ENCODE data around the gene NFIA.
"Not testable (repeated sequence)": the region's sequence is repeated elsewhere in the genome, so short reads cannot be mapped to it uniquely, and the experiment has no call there.

Gene NFIA

GRCh38 chr1:61277121-61277690 is 194.8 kb downstream of the NFIA start:
- in situ Hi-C loops (cut with HindIII; ENCODE audit: low pct_ligation_motif_present, low sequenced_read_pairs), result no loop called here

DNA sequence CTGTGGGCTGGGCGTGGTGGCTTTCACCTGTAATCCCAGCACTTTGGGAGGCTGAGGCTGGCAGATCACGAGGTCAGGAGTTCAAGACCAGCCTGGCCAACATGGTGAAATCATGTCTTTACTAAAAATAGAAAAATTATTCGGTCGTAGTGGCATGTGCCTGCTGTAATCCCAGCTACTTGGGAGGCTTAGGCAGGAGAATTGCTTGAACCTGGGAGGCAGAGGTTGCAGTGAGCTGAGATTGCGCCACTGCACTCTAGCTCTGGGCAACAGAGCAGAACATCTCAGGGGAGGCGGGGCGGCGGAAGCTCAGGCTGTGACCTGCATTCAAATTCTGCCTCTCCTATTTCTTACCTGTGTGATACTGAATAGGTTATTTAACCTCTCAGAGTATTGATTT is 196.1 kb downstream of the NFIA start:
- DNase-seq; in situ Hi-C loops (cut with HindIII; ENCODE audit: low pct_ligation_motif_present, low sequenced_read_pairs); H3K27ac ChIP-seq; H3K4me3 ChIP-seq (ENCODE audit: low read depth, low read length); H3K27me3 ChIP-seq (replicated peaks); H3K36me3 ChIP-seq (replicated peaks): not testable (repeated sequence)

More at GRCh38 chr1:61277121-61277690, 194.8 kb downstream of the NFIA start:
- Histone ChIP-seq H3K27me3 (replicated peaks) (no peaks in the 10 kb centered on the region), H3K4me3 (ENCODE audit: low read depth, low read length) (no peak overlapping the region), H3K27ac (no peak overlapping the region), H3K36me3 (replicated peaks) (no peaks in the 10 kb centered on the region)
- TF ChIP-seq, protein P1, sequence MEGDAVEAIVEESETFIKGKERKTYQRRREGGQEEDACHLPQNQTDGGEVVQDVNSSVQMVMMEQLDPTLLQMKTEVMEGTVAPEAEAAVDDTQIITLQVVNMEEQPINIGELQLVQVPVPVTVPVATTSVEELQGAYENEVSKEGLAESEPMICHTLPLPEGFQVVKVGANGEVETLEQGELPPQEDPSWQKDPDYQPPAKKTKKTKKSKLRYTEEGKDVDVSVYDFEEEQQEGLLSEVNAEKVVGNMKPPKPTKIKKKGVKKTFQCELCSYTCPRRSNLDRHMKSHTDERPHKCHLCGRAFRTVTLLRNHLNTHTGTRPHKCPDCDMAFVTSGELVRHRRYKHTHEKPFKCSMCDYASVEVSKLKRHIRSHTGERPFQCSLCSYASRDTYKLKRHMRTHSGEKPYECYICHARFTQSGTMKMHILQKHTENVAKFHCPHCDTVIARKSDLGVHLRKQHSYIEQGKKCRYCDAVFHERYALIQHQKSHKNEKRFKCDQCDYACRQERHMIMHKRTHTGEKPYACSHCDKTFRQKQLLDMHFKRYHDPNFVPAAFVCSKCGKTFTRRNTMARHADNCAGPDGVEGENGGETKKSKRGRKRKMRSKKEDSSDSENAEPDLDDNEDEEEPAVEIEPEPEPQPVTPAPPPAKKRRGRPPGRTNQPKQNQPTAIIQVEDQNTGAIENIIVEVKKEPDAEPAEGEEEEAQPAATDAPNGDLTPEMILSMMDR (IDR thresholded peaks at IDR 0.05; ENCODE audit: low read depth, low read length, missing control alignments), result no peak
- no peak for DNase-seq

- TF ChIP-seq, protein P1 (IDR thresholded peaks at IDR 0.05; ENCODE audit: low read depth, low read length, missing control alignments), result no peak
- Histone ChIP-seq H3K27ac (no peak overlapping the region), H3K4me3 (ENCODE audit: low read depth, low read length) (no peak overlapping the region), H3K36me3 (replicated peaks) (no peaks in the 10 kb centered on the region), H3K27me3 (replicated peaks) (no peaks in the 10 kb centered on the region)
- in situ Hi-C loops (cut with HindIII; ENCODE audit: low pct_ligation_motif_present, low sequenced_read_pairs), result no loop called here
- DNase-seq, result no peak
Observed at GRCh38 chr1:61278966-61279365, 196.6 kb downstream of the NFIA start.

DNA sequence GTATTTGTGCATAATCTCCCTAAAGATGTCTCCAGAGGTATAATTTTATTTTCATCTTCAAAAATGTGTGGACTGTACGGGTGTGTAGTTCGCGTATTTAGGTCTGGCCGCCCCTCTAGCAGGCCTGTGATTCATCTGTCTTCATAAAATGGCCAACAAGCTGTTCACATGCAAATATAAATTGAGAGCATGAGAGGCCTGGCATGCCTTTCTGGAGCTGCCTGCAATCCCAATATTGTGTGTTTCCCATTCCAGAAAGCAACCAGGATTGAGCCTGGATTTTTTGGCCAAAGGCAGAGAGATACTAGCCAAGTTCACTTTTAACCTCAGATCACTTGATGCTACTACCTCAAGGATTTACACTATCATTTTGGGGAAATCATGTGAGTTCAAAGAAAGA is 197.2 kb downstream of the NFIA start:
- TF ChIP-seq, protein P1 (IDR thresholded peaks at IDR 0.05; ENCODE audit: low read depth, low read length, missing control alignments), result no peak
- Histone ChIP-seq H3K4me3 (ENCODE audit: low read depth, low read length) (no peak overlapping the region), H3K27me3 (replicated peaks) (no peaks in the 10 kb centered on the region), H3K36me3 (replicated peaks) (no peaks in the 10 kb centered on the region), H3K27ac (no peak overlapping the region)
- in situ Hi-C loops (cut with HindIII; ENCODE audit: low pct_ligation_motif_present, low sequenced_read_pairs), result no loop called here
- no peak for DNase-seq

DNA sequence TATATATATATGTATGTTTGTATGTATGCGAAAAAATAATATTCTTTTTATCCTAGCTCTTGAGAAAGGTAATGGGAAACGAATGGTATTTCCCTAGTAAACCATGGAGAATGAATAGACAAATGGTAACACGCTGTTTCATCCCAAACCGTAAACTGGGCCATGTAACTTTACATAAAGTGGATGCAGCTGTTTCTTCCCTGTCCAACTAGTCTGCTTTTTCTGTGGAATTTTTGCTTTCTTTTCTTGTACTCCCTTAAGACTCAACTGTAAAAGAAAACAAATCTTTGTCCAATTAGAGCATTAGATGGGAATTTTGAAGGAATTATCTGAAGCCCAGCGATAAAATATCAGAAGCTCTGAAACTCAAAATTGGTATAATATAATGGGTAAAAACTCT is 198.1 kb downstream of the NFIA start:
- DNase-seq, result no peak
- no peak overlapping the region for H3K27ac ChIP-seq
- H3K27me3 ChIP-seq (replicated peaks), result no peaks in the 10 kb centered on the region
- in situ Hi-C loops (cut with HindIII; ENCODE audit: low pct_ligation_motif_present, low sequenced_read_pairs), result no loop called here
- H3K4me3 ChIP-seq (ENCODE audit: low read depth, low read length), result no peak overlapping the region
- TF ChIP-seq, protein P1 (IDR thresholded peaks at IDR 0.05; ENCODE audit: low read depth, low read length, missing control alignments), result no peak
- no peaks in the 10 kb centered on the region for H3K36me3 ChIP-seq (replicated peaks)

- TF ChIP-seq, protein P1 (IDR thresholded peaks at IDR 0.05; ENCODE audit: low read depth, low read length, missing control alignments), result no peak
- H3K36me3 ChIP-seq (replicated peaks), result no peaks in the 10 kb centered on the region
- H3K4me3 ChIP-seq (ENCODE audit: low read depth, low read length), result no peak overlapping the region
- H3K27me3 ChIP-seq (replicated peaks), result no peaks in the 10 kb centered on the region
- in situ Hi-C loops (cut with HindIII; ENCODE audit: low pct_ligation_motif_present, low sequenced_read_pairs), result no loop called here
- no peak overlapping the region for H3K27ac ChIP-seq
- DNase-seq, result no peak
Observed at GRCh38 chr1:61282387-61282786, 200.0 kb downstream of the NFIA start.
